GM12878 (cell line): ENCODE data around the gene ZNF407. TPM values are rescaled to one million over a fixed set of nuclear protein-coding genes. Genes with fewer than 3 reads are reported as not detected.

Experiments used
- ATAC-seq: fragments of 200-7000 bp; cut with Tn5 transposase; 3 replicates; pipeline ENCODE4 v1.9.1; 2020; ENCODE audit warnings: mild to moderate bottlenecking, moderate library complexity
- BruUV-seq: library from RNA; stranded (reverse); fragments of 400-500 nt; replicated peaks from 2 replicates; lab custom pipeline; 2021; lab: Mats Ljungman, UMichigan
- CTCF ChIA-PET: fragments of 300-600 bp; sonication (Branson Sonifier 250); formaldehyde crosslinking; extraction: SDS; loops from one replicate; lab custom pipeline; 2021; ENCODE audit warnings: inconsistent platforms; lab: Yijun Ruan, JAX
- POLR2A ChIA-PET: fragments of 350-600 bp; formaldehyde crosslinking; extraction: SDS; loops from one replicate; lab custom pipeline; 2021; ENCODE audit warnings: inconsistent platforms; lab: Charles Lee
- RAD21 ChIA-PET: fragments of 300-600 bp; sonication (Branson Sonifier 250); formaldehyde crosslinking; loops from one replicate; lab custom pipeline; 2023; ENCODE audit warnings: antibody characterized with exemption; ENCODE audit not compliant: unreplicated experiment; lab: Charles Lee
- SMC1A ChIA-PET: fragments of 300-600 bp; sonication (Branson Sonifier 250); formaldehyde crosslinking; loops from one replicate; lab custom pipeline; 2023; ENCODE audit not compliant: unreplicated experiment, uncharacterized antibody; lab: Charles Lee
- DNase-seq: peaks from one replicate; pipeline ENCODE4 v3.0.0-alpha.2; 2011; ENCODE audit warnings: low read depth, low spot score
- FAIRE-seq: peaks from 3 replicates; lab custom pipeline; 2011; peaks lifted over from hg19 to GRCh38; lab: Jason Lieb, UNC
- H2AFZ ChIP-seq: 2 replicates; pipeline ENCODE4 v1.6.0; 2011; ENCODE audit warnings: low read depth, low read length, control low read depth; ENCODE audit not compliant: control insufficient read depth
- H3K27ac ChIP-seq: 2 replicates; pipeline ENCODE4 v1.5.1; 2011; ENCODE audit warnings: control low read depth; ENCODE audit not compliant: control insufficient read depth, insufficient read depth
- H3K27me3 ChIP-seq, 2 experiments: replicated peaks in 1 of 2; 2 replicates each; pipeline versions ENCODE4 v1.6.0 to v1.6.1; 2011; ENCODE audit warnings: low read length in 1 of 2; ENCODE audit not compliant: control insufficient read depth in 2 of 2, insufficient read depth in 2 of 2
- H3K36me3 ChIP-seq, 2 experiments: 2 replicates each; pipeline ENCODE4 v1.5.1; 2011; ENCODE audit warnings: low read length in 1 of 2; ENCODE audit not compliant: control insufficient read depth in 2 of 2, insufficient read depth in 2 of 2
- H3K4me1 ChIP-seq: 2 replicates; pipeline ENCODE4 v1.6.1; 2011; ENCODE audit warnings: mild to moderate bottlenecking, low read length, moderate library complexity, mixed read lengths; ENCODE audit not compliant: control insufficient read depth, insufficient read depth
- H3K4me2 ChIP-seq: 2 replicates; pipeline ENCODE4 v1.6.0; 2011; ENCODE audit warnings: control low read depth; ENCODE audit not compliant: control insufficient read depth, insufficient read depth
- H3K4me3 ChIP-seq: fragments of 200-600 bp; sonication (generic); 2 replicates; pipeline ENCODE4 v1.5.1; 2016
- H3K79me2 ChIP-seq: 2 replicates; pipeline ENCODE4 v1.6.0; 2011; ENCODE audit warnings: low read length; ENCODE audit not compliant: control insufficient read depth, insufficient read depth
- H3K9ac ChIP-seq: 2 replicates; pipeline ENCODE4 v1.8.0; 2011; ENCODE audit warnings: low read length, control low read depth, mixed read lengths; ENCODE audit not compliant: control insufficient read depth, insufficient read depth
- H3K9me3 ChIP-seq: replicated peaks from 3 replicates; pipeline ENCODE4 v1.5.1; 2011; ENCODE audit warnings: mild to moderate bottlenecking, low read length; ENCODE audit not compliant: control insufficient read depth, insufficient read depth
- H4K20me1 ChIP-seq: 2 replicates; pipeline ENCODE4 v1.6.0; 2011; ENCODE audit not compliant: control insufficient read depth, insufficient read depth
- EGR1 ChIP-seq, 2 experiments: IDR thresholded peaks; 1 replicate in 1 of 2; 2 replicates in 1 of 2; pipeline ENCODE4 v1.6.1; 2011 to 2012; ENCODE audit warnings: low read depth in 2 of 2, low read length in 2 of 2, borderline replicate concordance in 1 of 2, mild to moderate bottlenecking in 1 of 2, moderate library complexity in 1 of 2
- HDAC2 ChIP-seq: fragments of 200-600 bp; sonication (generic); IDR thresholded peaks from 2 replicates; pipeline ENCODE4 v1.6.1; 2017
- SIN3A ChIP-seq: IDR thresholded peaks from 2 replicates; pipeline ENCODE4 v1.6.1; 2012; ENCODE audit warnings: low read depth, low read length, improper control_type of control experiment
- ZNF622 ChIP-seq: fragments of 450-650 bp; IDR thresholded peaks from 2 replicates; pipeline ENCODE4 v1.6.1; 2017; ENCODE audit warnings: mild to moderate bottlenecking, inconsistent platforms
- WGBS: methylation state at CpG from one replicate; pipeline ENCODE4 v1.1.6; 2016; ENCODE audit warnings: low lambda C conversion rate; ENCODE audit not compliant: insufficient replicate concordance, insufficient coverage; ENCODE audit errors: missing lambda C conversion rate; 5-methylcytosine and 5-hydroxymethylcytosine counted together
- in situ Hi-C: fragments of 300-500 bp; cut with MboI; formaldehyde crosslinking; loops from 9 replicates; pipeline ENCODE4 v1.14.3; 2018; ENCODE audit warnings: mixed read lengths
- intact Hi-C: fragments of 100-400 bp; cut with micrococcal nuclease; formaldehyde crosslinking; loops from one replicate; pipeline ENCODE4 v1.14.2; 2022; ENCODE audit not compliant: unreplicated experiment
- polyA plus RNA-seq, 11 experiments: library from polyadenylated mRNA; depleted of rRNA in 4 of 11; unstranded in 6 of 11; stranded (reverse) in 5 of 11; fragments of >200 nt; fragmentation: Nextera tagmentation in 4 of 11; fragmentation: Illumina TruSeq in 1 of 11; extraction: Ambion mirVana in 4 of 11; extraction: Trizol in 1 of 11; gene quantifications; 1 replicate in 1 of 11; 2 replicates in 10 of 11; pipeline versions ENCODE4 v1.2.1 to v1.2.3, GENCODE V29; 2011 to 2016; ENCODE audit warnings: inconsistent platforms in 2 of 11, missing spikeins in 2 of 11, low read depth in 1 of 11
- total RNA-seq, 4 experiments: library from RNA; depleted of rRNA in 3 of 4; stranded (reverse); fragments of >200 nt in 3 of 4; fragmentation: Illumina TruSeq in 1 of 4; extraction: Trizol in 1 of 4; gene quantifications; 2 replicates each; pipeline versions ENCODE4 v1.2.1 to v1.2.3, GENCODE V29; 2013 to 2021
- TF ChIP-seq, protein P1 (sequence below): IDR thresholded peaks from 2 replicates; pipeline ENCODE4 v1.6.1; 2012; ENCODE audit warnings: mild to moderate bottlenecking, low read depth, low read length
- TF ChIP-seq, protein P2 (sequence below): fragments of 450-650 bp; IDR thresholded peaks from 2 replicates; pipeline ENCODE4 v1.6.1; 2016; ENCODE audit warnings: mild to moderate bottlenecking, moderate library complexity, borderline replicate concordance

ZNF407 gene
- total and polyA plus RNA-seq, 10 of the 15 experiments (the other 5 are each of a cell fraction or from before 2014, with no cell fraction given), result 0.69 to 11.6 (median 5.3) TPM

- TF ChIP-seq, protein P1, sequence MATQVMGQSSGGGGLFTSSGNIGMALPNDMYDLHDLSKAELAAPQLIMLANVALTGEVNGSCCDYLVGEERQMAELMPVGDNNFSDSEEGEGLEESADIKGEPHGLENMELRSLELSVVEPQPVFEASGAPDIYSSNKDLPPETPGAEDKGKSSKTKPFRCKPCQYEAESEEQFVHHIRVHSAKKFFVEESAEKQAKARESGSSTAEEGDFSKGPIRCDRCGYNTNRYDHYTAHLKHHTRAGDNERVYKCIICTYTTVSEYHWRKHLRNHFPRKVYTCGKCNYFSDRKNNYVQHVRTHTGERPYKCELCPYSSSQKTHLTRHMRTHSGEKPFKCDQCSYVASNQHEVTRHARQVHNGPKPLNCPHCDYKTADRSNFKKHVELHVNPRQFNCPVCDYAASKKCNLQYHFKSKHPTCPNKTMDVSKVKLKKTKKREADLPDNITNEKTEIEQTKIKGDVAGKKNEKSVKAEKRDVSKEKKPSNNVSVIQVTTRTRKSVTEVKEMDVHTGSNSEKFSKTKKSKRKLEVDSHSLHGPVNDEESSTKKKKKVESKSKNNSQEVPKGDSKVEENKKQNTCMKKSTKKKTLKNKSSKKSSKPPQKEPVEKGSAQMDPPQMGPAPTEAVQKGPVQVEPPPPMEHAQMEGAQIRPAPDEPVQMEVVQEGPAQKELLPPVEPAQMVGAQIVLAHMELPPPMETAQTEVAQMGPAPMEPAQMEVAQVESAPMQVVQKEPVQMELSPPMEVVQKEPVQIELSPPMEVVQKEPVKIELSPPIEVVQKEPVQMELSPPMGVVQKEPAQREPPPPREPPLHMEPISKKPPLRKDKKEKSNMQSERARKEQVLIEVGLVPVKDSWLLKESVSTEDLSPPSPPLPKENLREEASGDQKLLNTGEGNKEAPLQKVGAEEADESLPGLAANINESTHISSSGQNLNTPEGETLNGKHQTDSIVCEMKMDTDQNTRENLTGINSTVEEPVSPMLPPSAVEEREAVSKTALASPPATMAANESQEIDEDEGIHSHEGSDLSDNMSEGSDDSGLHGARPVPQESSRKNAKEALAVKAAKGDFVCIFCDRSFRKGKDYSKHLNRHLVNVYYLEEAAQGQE, result no peak
- TF ChIP-seq, all 136 proteins: peak for 0
Measured at GRCh38 chr18:74665905-74666304, 68.2 kb downstream of the ZNF407 start (continued).

- Histone ChIP-seq H3K9me3 (no peaks in the 10 kb centered on the region), H3K4me1 (no peaks in the 10 kb centered on the region), H3K79me2 (no peaks in the 10 kb centered on the region), H3K4me2 (no peak overlapping the region), H2AFZ (no peak overlapping the region), H3K9ac (no peak overlapping the region), H3K27me3 (no peaks in the 10 kb centered on the region), H3K36me3 (no peaks in the 10 kb centered on the region; a peak in 1 of 4 replicates), H3K4me3 (no peak overlapping the region), H4K20me1 (no peaks in the 10 kb centered on the region)
- intact Hi-C loops (no loop called here), in situ Hi-C loops (loop anchor here (10.0 to 25.0 kb wide), 2 partner anchors 293 to 806 kb away; no protein-coding TSS in a partner anchor)
- POLR2A ChIA-PET, result no interaction called here
- DNase-seq (no peak), ATAC-seq (no peak), FAIRE-seq (no peak)
- CTCF ChIA-PET, result no interaction called here
- RAD21 ChIA-PET, result no interaction called here
- SMC1A ChIA-PET, result no interaction called here
- 87% methylated on average over 8 of the region's 8 CpGs for WGBS
- BruUV-seq, result no TSS peak
- TF ChIP-seq EGR1 (IDR thresholded peaks at IDR 0.05; ENCODE audit: borderline replicate concordance in 1 of 2, low read depth in 2 of 2, low read length in 2 of 2) (no peak), SIN3A (no peak), ZNF622 (no peak), HDAC2 (no peak)
- TF ChIP-seq, protein P2, sequence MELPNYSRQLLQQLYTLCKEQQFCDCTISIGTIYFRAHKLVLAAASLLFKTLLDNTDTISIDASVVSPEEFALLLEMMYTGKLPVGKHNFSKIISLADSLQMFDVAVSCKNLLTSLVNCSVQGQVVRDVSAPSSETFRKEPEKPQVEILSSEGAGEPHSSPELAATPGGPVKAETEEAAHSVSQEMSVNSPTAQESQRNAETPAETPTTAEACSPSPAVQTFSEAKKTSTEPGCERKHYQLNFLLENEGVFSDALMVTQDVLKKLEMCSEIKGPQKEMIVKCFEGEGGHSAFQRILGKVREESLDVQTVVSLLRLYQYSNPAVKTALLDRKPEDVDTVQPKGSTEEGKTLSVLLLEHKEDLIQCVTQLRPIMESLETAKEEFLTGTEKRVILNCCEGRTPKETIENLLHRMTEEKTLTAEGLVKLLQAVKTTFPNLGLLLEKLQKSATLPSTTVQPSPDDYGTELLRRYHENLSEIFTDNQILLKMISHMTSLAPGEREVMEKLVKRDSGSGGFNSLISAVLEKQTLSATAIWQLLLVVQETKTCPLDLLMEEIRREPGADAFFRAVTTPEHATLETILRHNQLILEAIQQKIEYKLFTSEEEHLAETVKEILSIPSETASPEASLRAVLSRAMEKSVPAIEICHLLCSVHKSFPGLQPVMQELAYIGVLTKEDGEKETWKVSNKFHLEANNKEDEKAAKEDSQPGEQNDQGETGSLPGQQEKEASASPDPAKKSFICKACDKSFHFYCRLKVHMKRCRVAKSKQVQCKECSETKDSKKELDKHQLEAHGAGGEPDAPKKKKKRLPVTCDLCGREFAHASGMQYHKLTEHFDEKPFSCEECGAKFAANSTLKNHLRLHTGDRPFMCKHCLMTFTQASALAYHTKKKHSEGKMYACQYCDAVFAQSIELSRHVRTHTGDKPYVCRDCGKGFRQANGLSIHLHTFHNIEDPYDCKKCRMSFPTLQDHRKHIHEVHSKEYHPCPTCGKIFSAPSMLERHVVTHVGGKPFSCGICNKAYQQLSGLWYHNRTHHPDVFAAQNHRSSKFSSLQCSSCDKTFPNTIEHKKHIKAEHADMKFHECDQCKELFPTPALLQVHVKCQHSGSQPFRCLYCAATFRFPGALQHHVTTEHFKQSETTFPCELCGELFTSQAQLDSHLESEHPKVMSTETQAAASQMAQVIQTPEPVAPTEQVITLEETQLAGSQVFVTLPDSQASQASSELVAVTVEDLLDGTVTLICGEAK, result no peak
- TF ChIP-seq, all 136 proteins: peak for 0
- H3K27ac ChIP-seq, result no peak overlapping the region
Measured at GRCh38 chr18:74669136-74669798, 71.6 kb downstream of the ZNF407 start.
